ENCODE data around the gene CCDC88C. TPM values are rescaled to one million over a fixed set of nuclear protein-coding genes. Genes with fewer than 3 reads are reported as not detected.

The CCDC88C gene
- total RNA-seq, 2 donors from 2014 or later = 36.3 to 57.4 TPM

- Histone ChIP-seq H3K36me3 (replicated peaks in 1 of 2; ENCODE audit: insufficient read depth in 1 of 2, low read depth in 2 of 2) (no peaks in the 10 kb centered on the region), H3K4me1 (peaks cover 88% of the 10 kb centered on the region), H3K4me3 (no peak overlapping the region), H3K9me3 (no peaks in the 10 kb centered on the region), H3K27me3 (no peaks in the 10 kb centered on the region), H3K27ac (no peak overlapping the region)
- TF ChIP-seq POLR2A (IDR thresholded peaks at IDR 0.05) = no peak
- TF ChIP-seq CTCF (IDR thresholded peaks at IDR 0.05) = no peak
- DNase-seq = no peak
- intact Hi-C loops (cut with DNase I) = no loop called here
- no peak for ATAC-seq
- WGBS, 2 donors = 85 to 92% methylated on average over 1 of the region's 1 CpG
Observed at GRCh38 chr14:91400696-91401095, 16.9 kb downstream of the CCDC88C start.

- Histone ChIP-seq H3K9me3 (no peaks in the 10 kb centered on the region), H3K27me3 (no peaks in the 10 kb centered on the region), H3K27ac (peak overlapping the region in 2 of 4 donors; percentile 35 to 40), H3K4me3 (no peak overlapping the region), H3K36me3 (replicated peaks in 1 of 2; ENCODE audit: insufficient read depth in 1 of 2, low read depth in 2 of 2) (no peaks in the 10 kb centered on the region), H3K4me1 (peaks cover 82% of the 10 kb centered on the region)
- intact Hi-C loops (cut with DNase I) = no loop called here
- no peak for ATAC-seq
- DNase-seq = peak in 3 of 4 donors; percentile 38 to 49 (median 49)
- WGBS, 2 donors = 50 to 53% methylated on average over 18 to 20 of the region's 20 CpGs
- no peak for TF ChIP-seq POLR2A (IDR thresholded peaks at IDR 0.05)
- no peak for TF ChIP-seq CTCF (IDR thresholded peaks at IDR 0.05)
Observed at GRCh38 chr14:91399868-91400640, 17.6 kb downstream of the CCDC88C start.

- ATAC-seq (no peak), DNase-seq (no peak)
- H3K9me3 ChIP-seq = no peaks in the 10 kb centered on the region
- H3K27ac ChIP-seq = peak overlapping the region in 2 of 4 donors; percentile 35 to 40
- intact Hi-C loops (cut with DNase I) = no loop called here
- 89 to 91% methylated on average over 6 of the region's 6 CpGs for WGBS, 2 donors
- H3K36me3 ChIP-seq (replicated peaks in 1 of 2; ENCODE audit: insufficient read depth in 1 of 2, low read depth in 2 of 2) = no peaks in the 10 kb centered on the region
- TF ChIP-seq CTCF (IDR thresholded peaks at IDR 0.05) = no peak
- TF ChIP-seq POLR2A (IDR thresholded peaks at IDR 0.05) = no peak
- H3K4me3 ChIP-seq = no peak overlapping the region
- peaks cover 71% of the 10 kb centered on the region for H3K4me1 ChIP-seq
- H3K27me3 ChIP-seq = no peaks in the 10 kb centered on the region
Observed at GRCh38 chr14:91398707-91399106, 18.9 kb downstream of the CCDC88C start.

GRCh38 chr14:91397965-91398591 is 19.5 kb downstream of the CCDC88C start:
- ATAC-seq = no peak
- DNase-seq = no peak
- Histone ChIP-seq H3K27ac (peak overlapping the region in 3 of 4 donors; percentile 48 to 69 (median 56)), H3K36me3 (replicated peaks in 1 of 2; ENCODE audit: insufficient read depth in 1 of 2, low read depth in 2 of 2) (no peaks in the 10 kb centered on the region), H3K4me1 (peaks cover 65% of the 10 kb centered on the region), H3K27me3 (no peaks in the 10 kb centered on the region), H3K4me3 (no peak overlapping the region), H3K9me3 (no peaks in the 10 kb centered on the region)
- no peak for TF ChIP-seq CTCF (IDR thresholded peaks at IDR 0.05)
- TF ChIP-seq POLR2A (IDR thresholded peaks at IDR 0.05) = no peak
- intact Hi-C loops (cut with DNase I) = no loop called here
- 67% methylated on average over 6 to 8 of the region's 8 CpGs for WGBS, 2 donors
